Measurements from ENCODE around the gene CSF3.

CSF3 gene

DNA sequence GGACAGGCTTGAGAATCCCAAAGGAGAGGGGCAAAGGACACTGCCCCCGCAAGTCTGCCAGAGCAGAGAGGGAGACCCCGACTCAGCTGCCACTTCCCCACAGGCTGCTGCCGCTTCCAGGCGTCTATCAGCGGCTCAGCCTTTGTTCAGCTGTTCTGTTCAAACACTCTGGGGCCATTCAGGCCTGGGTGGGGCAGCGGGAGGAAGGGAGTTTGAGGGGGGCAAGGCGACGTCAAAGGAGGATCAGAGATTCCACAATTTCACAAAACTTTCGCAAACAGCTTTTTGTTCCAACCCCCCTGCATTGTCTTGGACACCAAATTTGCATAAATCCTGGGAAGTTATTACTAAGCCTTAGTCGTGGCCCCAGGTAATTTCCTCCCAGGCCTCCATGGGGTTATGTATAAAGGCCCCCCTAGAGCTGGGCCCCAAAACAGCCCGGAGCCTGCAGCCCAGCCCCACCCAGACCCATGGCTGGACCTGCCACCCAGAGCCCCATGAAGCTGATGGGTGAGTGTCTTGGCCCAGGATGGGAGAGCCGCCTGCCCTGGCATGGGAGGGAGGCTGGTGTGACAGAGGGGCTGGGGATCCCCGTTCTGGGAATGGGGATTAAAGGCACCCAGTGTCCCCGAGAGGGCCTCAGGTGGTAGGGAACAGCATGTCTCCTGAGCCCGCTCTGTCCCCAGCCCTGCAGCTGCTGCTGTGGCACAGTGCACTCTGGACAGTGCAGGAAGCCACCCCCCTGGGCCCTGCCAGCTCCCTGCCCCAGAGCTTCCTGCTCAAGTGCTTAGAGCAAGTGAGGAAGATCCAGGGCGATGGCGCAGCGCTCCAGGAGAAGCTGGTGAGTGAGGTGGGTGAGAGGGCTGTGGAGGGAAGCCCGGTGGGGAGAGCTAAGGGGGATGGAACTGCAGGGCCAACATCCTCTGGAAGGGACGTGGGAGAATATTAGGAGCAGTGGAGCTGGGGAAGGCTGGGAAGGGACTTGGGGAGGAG lies at the start of gene CSF3:
TSS of gene CSF3 (plus strand) at position 436 of the 993 bp plus-strand sequence. CDS start at position 471, 35 bp downstream.
- H3K27ac ChIP-seq, result 0 out of 2 replicates have a peak within 1 kb of the TSS, but pooled peaks have one; percentile 9

DNA sequence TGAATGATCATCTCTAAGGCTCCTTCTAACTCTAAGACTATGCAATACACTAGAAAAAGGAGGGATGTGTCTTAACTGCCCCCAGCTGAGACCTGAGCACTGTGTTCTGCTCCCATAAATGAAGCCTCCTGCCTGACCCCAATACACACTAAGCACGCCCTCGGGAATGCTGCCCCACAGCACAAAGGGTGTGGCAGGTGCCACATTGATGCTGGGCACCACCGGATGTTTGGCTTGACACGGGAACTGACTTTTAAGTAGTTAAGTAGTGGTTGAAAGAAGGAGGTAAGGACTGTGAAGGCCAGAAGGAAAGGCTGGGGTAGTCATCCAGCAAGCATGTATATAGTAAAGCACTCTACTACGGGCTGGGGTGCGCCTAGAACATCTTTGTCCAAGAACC lies 48.5 kb upstream of the CSF3 start:
- H3K27ac ChIP-seq, result no peak overlapping the region
- TF ChIP-seq, protein P1, sequence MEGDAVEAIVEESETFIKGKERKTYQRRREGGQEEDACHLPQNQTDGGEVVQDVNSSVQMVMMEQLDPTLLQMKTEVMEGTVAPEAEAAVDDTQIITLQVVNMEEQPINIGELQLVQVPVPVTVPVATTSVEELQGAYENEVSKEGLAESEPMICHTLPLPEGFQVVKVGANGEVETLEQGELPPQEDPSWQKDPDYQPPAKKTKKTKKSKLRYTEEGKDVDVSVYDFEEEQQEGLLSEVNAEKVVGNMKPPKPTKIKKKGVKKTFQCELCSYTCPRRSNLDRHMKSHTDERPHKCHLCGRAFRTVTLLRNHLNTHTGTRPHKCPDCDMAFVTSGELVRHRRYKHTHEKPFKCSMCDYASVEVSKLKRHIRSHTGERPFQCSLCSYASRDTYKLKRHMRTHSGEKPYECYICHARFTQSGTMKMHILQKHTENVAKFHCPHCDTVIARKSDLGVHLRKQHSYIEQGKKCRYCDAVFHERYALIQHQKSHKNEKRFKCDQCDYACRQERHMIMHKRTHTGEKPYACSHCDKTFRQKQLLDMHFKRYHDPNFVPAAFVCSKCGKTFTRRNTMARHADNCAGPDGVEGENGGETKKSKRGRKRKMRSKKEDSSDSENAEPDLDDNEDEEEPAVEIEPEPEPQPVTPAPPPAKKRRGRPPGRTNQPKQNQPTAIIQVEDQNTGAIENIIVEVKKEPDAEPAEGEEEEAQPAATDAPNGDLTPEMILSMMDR (conservative IDR thresholded peaks at IDR 0.05), result no peak

More for the DNA sequence above, at the start of gene CSF3:
- TF ChIP-seq, protein P1 (conservative IDR thresholded peaks at IDR 0.05), result no peak

- TF ChIP-seq, protein P1 (conservative IDR thresholded peaks at IDR 0.05), result no peak
- no peak overlapping the region for H3K27ac ChIP-seq
Measured at GRCh38 chr17:39968761-39969160, 46.5 kb upstream of the CSF3 start.

- no peak overlapping the region for H3K27ac ChIP-seq
- TF ChIP-seq, protein P1 (conservative IDR thresholded peaks at IDR 0.05), result no peak
Measured at GRCh38 chr17:39969375-39969774, 45.9 kb upstream of the CSF3 start.

- TF ChIP-seq, protein P1 (conservative IDR thresholded peaks at IDR 0.05), result no peak
Measured at GRCh38 chr17:39970157-39970692, 45.0 kb upstream of the CSF3 start.

DNA sequence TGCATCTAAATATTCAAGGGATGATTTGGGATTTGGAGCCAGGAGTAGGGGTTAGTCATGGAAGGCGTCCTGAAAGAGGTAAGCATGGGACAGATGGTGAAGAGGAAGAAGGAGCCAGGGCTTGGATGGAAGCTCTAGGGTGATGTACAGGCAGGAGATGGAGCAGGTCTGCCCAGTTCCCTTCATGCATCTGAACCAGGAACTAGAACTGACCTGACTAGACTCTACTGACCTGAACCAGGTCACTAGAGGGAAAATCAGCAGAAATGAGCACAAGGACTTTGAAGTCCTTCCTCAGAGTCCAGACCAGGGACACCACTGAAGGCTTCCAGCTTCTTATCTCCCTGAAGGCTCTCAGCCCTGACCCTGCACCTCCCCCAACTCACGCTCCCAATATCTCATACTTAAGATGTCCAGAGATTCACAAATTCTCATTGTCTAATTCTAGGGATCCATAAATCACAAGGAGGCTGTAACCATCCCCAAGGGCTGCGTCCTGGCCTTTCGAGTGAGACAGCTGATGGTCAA lies 44.1 kb upstream of the CSF3 start:
- TF ChIP-seq, protein P1 (conservative IDR thresholded peaks at IDR 0.05), result no peak
- no peak overlapping the region for H3K27ac ChIP-seq

More at GRCh38 chr17:39970157-39970692, 45.0 kb upstream of the CSF3 start:
- H3K27ac ChIP-seq, result no peak overlapping the region

GRCh38 chr17:39972271-39972670 lies 43.0 kb upstream of the CSF3 start:
- H3K27ac ChIP-seq, result no peak overlapping the region
- TF ChIP-seq, protein P1 (conservative IDR thresholded peaks at IDR 0.05), result no peak

Data from VCaP (cell line).